Measurements from ENCODE around the gene TSPAN6.

DNA sequence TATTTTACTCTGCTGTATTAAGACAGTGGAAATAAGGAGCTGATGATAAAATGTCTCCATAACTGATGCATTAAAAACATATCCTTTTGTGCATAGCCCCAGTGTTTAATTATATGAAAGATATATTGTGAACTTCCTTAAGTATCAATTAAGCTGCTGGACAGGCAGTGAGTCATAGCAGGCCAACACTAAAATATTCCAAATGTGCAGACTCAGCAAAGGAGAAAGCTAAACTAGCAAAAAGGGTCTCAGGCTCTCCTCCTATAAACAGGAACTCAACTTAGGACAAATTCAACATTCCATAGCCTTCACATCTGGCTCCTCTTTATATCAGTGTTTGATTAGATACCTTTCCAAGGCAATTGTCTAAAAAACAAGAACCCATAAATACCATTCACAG, 36.3 kb downstream of the TSPAN6 start:
- no peak for TF ChIP-seq POLR2A (IDR thresholded peaks at IDR 0.05)
- TF ChIP-seq, protein P1, sequence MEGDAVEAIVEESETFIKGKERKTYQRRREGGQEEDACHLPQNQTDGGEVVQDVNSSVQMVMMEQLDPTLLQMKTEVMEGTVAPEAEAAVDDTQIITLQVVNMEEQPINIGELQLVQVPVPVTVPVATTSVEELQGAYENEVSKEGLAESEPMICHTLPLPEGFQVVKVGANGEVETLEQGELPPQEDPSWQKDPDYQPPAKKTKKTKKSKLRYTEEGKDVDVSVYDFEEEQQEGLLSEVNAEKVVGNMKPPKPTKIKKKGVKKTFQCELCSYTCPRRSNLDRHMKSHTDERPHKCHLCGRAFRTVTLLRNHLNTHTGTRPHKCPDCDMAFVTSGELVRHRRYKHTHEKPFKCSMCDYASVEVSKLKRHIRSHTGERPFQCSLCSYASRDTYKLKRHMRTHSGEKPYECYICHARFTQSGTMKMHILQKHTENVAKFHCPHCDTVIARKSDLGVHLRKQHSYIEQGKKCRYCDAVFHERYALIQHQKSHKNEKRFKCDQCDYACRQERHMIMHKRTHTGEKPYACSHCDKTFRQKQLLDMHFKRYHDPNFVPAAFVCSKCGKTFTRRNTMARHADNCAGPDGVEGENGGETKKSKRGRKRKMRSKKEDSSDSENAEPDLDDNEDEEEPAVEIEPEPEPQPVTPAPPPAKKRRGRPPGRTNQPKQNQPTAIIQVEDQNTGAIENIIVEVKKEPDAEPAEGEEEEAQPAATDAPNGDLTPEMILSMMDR (IDR thresholded peaks at IDR 0.05): no peak

Data from adrenal gland (tissue), 5 donors.